Ascending aorta (tissue), 2 donors: ENCODE results near the gene GAK. TPM values are rescaled to one million over a fixed set of nuclear protein-coding genes. Genes with fewer than 3 reads are reported as not detected.

Source experiments
- DNase-seq, 2 donors: peaks; one replicate each; pipeline ENCODE4 v3.0.0-alpha.2; 2019; ENCODE audit warnings: low spot score in 2 of 2
- H3K27ac ChIP-seq, 2 donors: fragments of 200-600 bp; sonication (generic); one replicate each; pipeline ENCODE4 v1.5.1; 2016 to 2017; ENCODE audit warnings: mild to moderate bottlenecking in 1 of 2
- H3K27me3 ChIP-seq: fragments of 200-600 bp; sonication (generic); one replicate; pipeline ENCODE4 v1.5.1; 2017
- H3K36me3 ChIP-seq, 2 donors: fragments of 200-600 bp; sonication (generic); one replicate each; pipeline ENCODE4 v1.5.1; 2016
- H3K4me1 ChIP-seq, 2 donors: fragments of 200-600 bp; sonication (generic); one replicate each; pipeline ENCODE4 v1.5.1; 2016 to 2017; ENCODE audit warnings: mild to moderate bottlenecking in 1 of 2
- H3K4me3 ChIP-seq, 2 donors: fragments of 200-600 bp; sonication (generic); one replicate each; pipeline ENCODE4 v1.5.1; 2016 to 2017; ENCODE audit warnings: mild to moderate bottlenecking in 1 of 2
- H3K9me3 ChIP-seq, 2 donors: fragments of 200-600 bp; sonication (generic); one replicate each; pipeline ENCODE4 v1.5.1; 2016
- intact Hi-C: fragments of 100-400 bp; cut with DNase I; formaldehyde crosslinking; loops from one replicate; pipeline ENCODE4 v1.15.1; 2023
- total RNA-seq: library from RNA; depleted of rRNA; stranded (reverse); fragments of >200 nt; gene quantifications from one replicate; pipeline ENCODE4 v1.1.0, GENCODE V29; 2016
- TF ChIP-seq, protein P1 (sequence below), 3 experiments: fragments of 200-600 bp in 2 of 3; fragments of 450-650 bp in 1 of 3; sonication (generic) in 2 of 3; IDR thresholded peaks; one replicate each; pipeline ENCODE4 v1.5.1; 2016 to 2019; ENCODE audit warnings: antibody characterized with exemption in 3 of 3, mild to moderate bottlenecking in 1 of 3, moderate library complexity in 1 of 3

GAK gene
- total RNA-seq, 1 donor from 2014 or later = 87.3 TPM

DNA sequence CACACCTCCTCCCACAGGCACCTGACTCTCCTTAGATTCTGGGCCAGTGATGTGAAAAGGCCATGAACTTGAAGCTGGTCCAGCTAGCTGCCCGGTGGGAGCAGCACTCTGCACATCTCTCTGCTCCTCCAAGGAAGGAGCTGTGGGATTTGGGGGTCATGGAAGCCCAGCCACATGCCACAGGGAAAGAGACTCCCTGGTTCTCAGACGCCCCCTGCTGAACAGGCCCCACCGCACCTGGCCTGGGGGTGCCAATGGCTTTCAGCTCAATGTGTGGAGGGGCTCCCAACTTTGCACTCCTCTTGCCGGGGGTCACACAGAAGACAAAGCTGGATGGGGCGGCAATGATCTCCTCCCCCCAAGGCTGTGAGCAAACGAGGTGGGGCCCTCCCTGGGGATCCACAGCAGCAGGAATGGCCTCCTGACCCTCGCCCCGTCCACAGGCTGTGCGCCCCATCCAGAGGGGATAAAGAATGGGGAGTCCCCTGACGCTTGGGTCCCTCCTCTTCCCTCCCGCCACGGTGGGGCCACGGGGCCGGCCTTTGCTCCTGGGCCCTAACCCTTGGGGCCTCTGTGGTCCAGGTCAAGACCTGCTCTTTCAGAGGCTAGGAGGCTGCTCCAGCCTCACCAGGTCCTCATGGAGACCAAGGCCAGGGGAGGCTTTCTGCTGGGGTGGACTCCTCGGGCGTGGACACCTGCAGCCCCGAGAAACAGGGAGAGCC is 51.3 kb downstream of the GAK start:
- intact Hi-C loops = no loop called here
- Histone ChIP-seq H3K27me3 (no peaks in the 10 kb centered on the region), H3K4me3 (no peak overlapping the region), H3K27ac (no peak overlapping the region), H3K9me3 (no peaks in the 10 kb centered on the region), H3K36me3 (peaks cover 70 to 96% of the 10 kb centered on the region in 2 donors), H3K4me1 (no peaks in the 10 kb centered on the region)
- TF ChIP-seq, protein P1, sequence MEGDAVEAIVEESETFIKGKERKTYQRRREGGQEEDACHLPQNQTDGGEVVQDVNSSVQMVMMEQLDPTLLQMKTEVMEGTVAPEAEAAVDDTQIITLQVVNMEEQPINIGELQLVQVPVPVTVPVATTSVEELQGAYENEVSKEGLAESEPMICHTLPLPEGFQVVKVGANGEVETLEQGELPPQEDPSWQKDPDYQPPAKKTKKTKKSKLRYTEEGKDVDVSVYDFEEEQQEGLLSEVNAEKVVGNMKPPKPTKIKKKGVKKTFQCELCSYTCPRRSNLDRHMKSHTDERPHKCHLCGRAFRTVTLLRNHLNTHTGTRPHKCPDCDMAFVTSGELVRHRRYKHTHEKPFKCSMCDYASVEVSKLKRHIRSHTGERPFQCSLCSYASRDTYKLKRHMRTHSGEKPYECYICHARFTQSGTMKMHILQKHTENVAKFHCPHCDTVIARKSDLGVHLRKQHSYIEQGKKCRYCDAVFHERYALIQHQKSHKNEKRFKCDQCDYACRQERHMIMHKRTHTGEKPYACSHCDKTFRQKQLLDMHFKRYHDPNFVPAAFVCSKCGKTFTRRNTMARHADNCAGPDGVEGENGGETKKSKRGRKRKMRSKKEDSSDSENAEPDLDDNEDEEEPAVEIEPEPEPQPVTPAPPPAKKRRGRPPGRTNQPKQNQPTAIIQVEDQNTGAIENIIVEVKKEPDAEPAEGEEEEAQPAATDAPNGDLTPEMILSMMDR (IDR thresholded peaks at IDR 0.05) = no peak
- no peak for DNase-seq

DNA sequence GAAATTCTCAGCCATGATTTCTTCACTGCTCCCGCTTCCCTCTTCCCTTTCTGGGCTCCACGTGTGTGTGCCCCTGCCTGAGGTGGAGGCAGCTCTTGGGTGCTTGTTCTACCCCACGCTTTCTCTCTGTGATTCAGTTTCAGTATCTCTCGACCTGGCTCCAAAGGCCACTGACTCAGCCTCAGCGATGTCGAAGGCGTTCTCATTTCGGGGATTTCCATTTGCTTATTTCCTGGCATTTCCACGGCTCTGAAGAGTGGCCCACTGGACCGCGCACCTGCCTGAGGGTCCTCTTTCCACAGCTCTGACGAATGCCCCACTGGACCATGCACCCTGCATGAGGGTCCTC is 52.4 kb downstream of the GAK start:
- intact Hi-C loops = no loop called here

DNA sequence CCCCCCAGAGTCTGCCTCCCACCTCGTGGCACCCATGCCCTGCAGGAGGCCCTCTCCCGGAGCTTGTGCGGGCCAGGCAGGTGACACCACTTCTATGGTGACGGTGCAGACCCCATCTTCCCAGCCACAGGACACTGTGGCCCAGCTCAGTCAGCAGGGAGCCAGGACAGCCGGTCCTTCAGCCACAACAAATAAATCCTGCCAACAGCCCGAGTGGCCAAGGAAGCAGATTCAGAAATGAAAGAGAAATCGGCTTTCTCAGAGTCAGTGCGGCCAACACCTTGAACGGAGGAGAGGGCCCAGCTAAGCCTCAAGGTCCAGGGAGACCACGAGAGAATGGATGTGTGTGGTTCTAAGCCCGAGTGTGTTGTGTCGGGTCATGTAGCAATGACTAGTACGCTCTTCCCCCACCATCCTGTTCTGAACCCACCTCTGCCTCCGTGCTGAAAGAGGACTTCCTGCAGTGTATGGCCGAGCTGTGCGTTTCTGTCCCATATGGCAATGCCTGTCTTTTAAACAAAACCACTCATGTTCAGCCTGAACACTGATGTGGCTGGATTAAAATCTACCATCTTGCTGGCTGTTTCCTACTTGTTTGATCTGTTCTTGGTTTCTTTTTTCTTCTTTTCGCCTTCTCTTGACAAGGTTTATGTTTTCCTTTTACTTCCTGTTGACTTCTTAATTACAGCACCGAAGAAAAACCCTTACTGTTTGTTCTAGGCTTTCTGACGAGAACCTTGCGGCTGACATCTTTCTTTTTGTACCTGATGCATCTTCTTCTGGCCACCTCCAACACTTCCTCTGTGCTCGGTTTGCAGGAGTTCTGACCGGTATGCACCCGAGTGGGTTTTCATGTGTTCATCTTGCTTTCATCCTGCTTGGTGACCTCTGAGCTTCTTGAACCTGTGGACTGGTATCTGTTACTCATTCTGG is 53.1 kb downstream of the GAK start:
- peaks cover 74 to 96% of the 10 kb centered on the region in 2 donors for H3K36me3 ChIP-seq
- no peaks in the 10 kb centered on the region for H3K9me3 ChIP-seq
- no peak for DNase-seq
- TF ChIP-seq, protein P1 (IDR thresholded peaks at IDR 0.05) = no peak
- no peaks in the 10 kb centered on the region for H3K4me1 ChIP-seq
- H3K4me3 ChIP-seq = no peak overlapping the region
- intact Hi-C loops = no loop called here
- no peaks in the 10 kb centered on the region for H3K27me3 ChIP-seq
- H3K27ac ChIP-seq = no peak overlapping the region

More for the DNA sequence above, 52.4 kb downstream of the GAK start:
- no peak for DNase-seq
- Histone ChIP-seq H3K9me3 (no peaks in the 10 kb centered on the region), H3K4me1 (no peaks in the 10 kb centered on the region), H3K36me3 (peaks cover 72 to 96% of the 10 kb centered on the region in 2 donors), H3K27ac (no peak overlapping the region), H3K4me3 (no peak overlapping the region), H3K27me3 (no peaks in the 10 kb centered on the region)
- TF ChIP-seq, protein P1 (IDR thresholded peaks at IDR 0.05) = no peak

DNA sequence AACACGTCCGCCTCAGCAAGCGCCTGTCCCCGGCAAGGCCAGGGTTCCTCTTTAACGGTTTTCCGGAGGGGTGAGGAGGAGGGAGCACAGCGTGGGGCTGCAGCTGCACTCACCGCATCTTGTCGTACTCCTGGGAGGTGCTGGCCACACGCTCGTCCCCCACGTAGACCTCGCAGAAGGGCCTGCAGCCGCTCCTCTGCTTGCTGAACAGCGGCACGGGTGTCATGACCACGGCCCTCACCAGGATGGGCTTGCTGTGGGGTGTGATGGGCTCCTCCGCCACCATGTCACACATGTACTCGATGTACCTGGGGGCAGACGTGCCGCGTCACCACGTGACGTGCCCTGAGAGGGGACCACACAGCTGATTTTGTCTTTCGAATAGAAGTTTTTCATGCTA is 54.6 kb downstream of the GAK start:
- peaks cover 76 to 94% of the 10 kb centered on the region in 2 donors for H3K36me3 ChIP-seq
- intact Hi-C loops = no loop called here
- no peaks in the 10 kb centered on the region for H3K4me1 ChIP-seq

DNA sequence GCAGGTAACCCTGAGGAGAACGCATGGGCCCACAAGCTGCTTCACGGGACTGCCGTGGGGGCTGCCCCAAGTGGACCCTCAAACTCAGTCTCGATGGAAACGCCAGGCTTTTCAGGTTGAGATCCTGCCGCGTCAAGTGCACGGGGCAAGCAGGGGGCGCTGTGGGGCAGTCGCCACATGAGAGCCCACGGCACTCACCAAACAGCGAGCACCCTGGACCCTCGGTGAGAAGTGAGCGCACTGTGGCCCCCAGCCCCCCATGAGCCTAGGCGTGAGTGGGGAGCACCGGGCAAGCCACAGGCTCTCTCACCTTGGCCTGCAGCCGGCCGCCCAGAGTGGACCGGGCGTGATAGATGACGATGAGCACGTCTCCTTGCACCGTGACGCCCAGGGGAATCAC is 55.3 kb downstream of the GAK start:
- no peak overlapping the region for H3K4me3 ChIP-seq
- intact Hi-C loops = no loop called here

More for the DNA sequence above, 54.6 kb downstream of the GAK start:
- Histone ChIP-seq H3K27ac (no peak overlapping the region), H3K4me3 (no peak overlapping the region), H3K27me3 (no peaks in the 10 kb centered on the region), H3K9me3 (no peaks in the 10 kb centered on the region)
- DNase-seq = no peak
- TF ChIP-seq, protein P1 (IDR thresholded peaks at IDR 0.05) = no peak

More for the DNA sequence above, 55.3 kb downstream of the GAK start:
- H3K27me3 ChIP-seq = no peaks in the 10 kb centered on the region
- H3K27ac ChIP-seq = no peak overlapping the region
- H3K4me1 ChIP-seq = no peaks in the 10 kb centered on the region
- peaks cover 76 to 94% of the 10 kb centered on the region in 2 donors for H3K36me3 ChIP-seq
- no peaks in the 10 kb centered on the region for H3K9me3 ChIP-seq
- TF ChIP-seq, protein P1 (IDR thresholded peaks at IDR 0.05) = no peak
- no peak for DNase-seq
